HEK293 (cell line): ENCODE results near the gene HEYL.

Experiments used
- CTCF ChIA-PET: fragments of 350-600 bp; formaldehyde crosslinking; extraction: SDS; loops from one replicate; lab custom pipeline; 2021; ENCODE audit warnings: antibody characterized with exemption; lab: Yijun Ruan, JAX
- POLR2A ChIA-PET: fragments of 300-600 bp; formaldehyde crosslinking; extraction: SDS; loops from one replicate; lab custom pipeline; 2020; ENCODE audit warnings: antibody characterized with exemption, inconsistent platforms; lab: Yijun Ruan, JAX
- H3K27ac ChIP-seq: fragments of 200-500 bp; sonication (Bioruptor generic); 2 replicates; pipeline ENCODE4 v1.5.1; 2014; ENCODE audit warnings: low read depth, low read length, control low read depth, inconsistent platforms; ENCODE audit errors: extremely low read depth
- H3K36me3 ChIP-seq, 2 experiments: fragments of 200-500 bp in 1 of 2; sonication (Bioruptor generic) in 1 of 2; 1 replicate in 1 of 2; 2 replicates in 1 of 2; pipeline ENCODE4 v1.5.1; 2014 to 2017; ENCODE audit warnings: inconsistent platforms in 2 of 2, low read length in 2 of 2; ENCODE audit not compliant: control insufficient read depth in 2 of 2, insufficient read depth in 1 of 2
- H3K4me1 ChIP-seq: fragments of 200-500 bp; sonication (Bioruptor generic); 2 replicates; pipeline ENCODE4 v1.5.1; 2014; ENCODE audit warnings: mild to moderate bottlenecking, low read length, inconsistent platforms; ENCODE audit not compliant: control insufficient read depth, insufficient read depth
- H3K4me3 ChIP-seq: 2 replicates; pipeline ENCODE4 v1.5.1; 2011; ENCODE audit warnings: low read depth, mild to moderate bottlenecking, control low read depth, low read length, moderate library complexity
- H3K9me3 ChIP-seq: fragments of 200-500 bp; sonication (Bioruptor generic); 2 replicates; pipeline ENCODE4 v1.5.1; 2014; ENCODE audit warnings: low read depth, low read length, inconsistent platforms; ENCODE audit not compliant: control insufficient read depth, insufficient read depth
- BCL11A ChIP-seq: fragments of 450-650 bp; formaldehyde crosslinking; IDR thresholded peaks from 2 replicates; pipeline ENCODE4 v1.5.1; 2016; ENCODE audit warnings: low read depth, missing biosample characterization, missing genetic modification characterization
- HOXA7 ChIP-seq: sonication (generic); formaldehyde crosslinking; IDR thresholded peaks from 2 replicates; pipeline ENCODE4 v1.8.1; 2022; ENCODE audit warnings: missing genetic modification reagents, borderline replicate concordance
- KLF10 ChIP-seq: fragments of 450-650 bp; IDR thresholded peaks from 2 replicates; pipeline ENCODE4 v1.5.1; 2018; ENCODE audit warnings: missing biosample characterization, mild to moderate bottlenecking, missing genetic modification characterization
- KLF9 ChIP-seq: fragments of 450-650 bp; formaldehyde crosslinking; IDR thresholded peaks from 2 replicates; pipeline ENCODE4 v1.5.1; 2016; ENCODE audit warnings: missing biosample characterization, missing genetic modification characterization, low read depth
- OSR2 ChIP-seq: fragments of 450-650 bp; formaldehyde crosslinking; IDR thresholded peaks from 2 replicates; pipeline ENCODE4 v1.5.1; 2016; ENCODE audit warnings: missing biosample characterization, missing genetic modification characterization
- PRDM1 ChIP-seq: fragments of 450-650 bp; formaldehyde crosslinking; IDR thresholded peaks from 2 replicates; pipeline ENCODE4; 2016; ENCODE audit warnings: missing biosample characterization, missing genetic modification characterization
- ZNF121 ChIP-seq: fragments of 450-650 bp; formaldehyde crosslinking; IDR thresholded peaks from 2 replicates; pipeline ENCODE4 v1.5.1; 2016; ENCODE audit warnings: missing biosample characterization, missing genetic modification characterization
- ZNF155 ChIP-seq: fragments of 450-650 bp; formaldehyde crosslinking; IDR thresholded peaks from 2 replicates; pipeline ENCODE4 v1.5.1; 2016; ENCODE audit warnings: missing biosample characterization, missing genetic modification characterization
- ZNF157 ChIP-seq: fragments of 450-650 bp; formaldehyde crosslinking; IDR thresholded peaks from 2 replicates; pipeline ENCODE4 v1.5.1; 2016; ENCODE audit warnings: missing biosample characterization, missing genetic modification characterization
- ZNF169 ChIP-seq: fragments of 450-650 bp; formaldehyde crosslinking; IDR thresholded peaks from 2 replicates; pipeline ENCODE4 v1.5.1; 2016; ENCODE audit warnings: missing biosample characterization, missing genetic modification characterization
- ZNF19 ChIP-seq: fragments of 450-650 bp; formaldehyde crosslinking; IDR thresholded peaks from 2 replicates; pipeline ENCODE4; 2016; ENCODE audit warnings: missing biosample characterization, missing genetic modification characterization, low read depth
- ZNF221 ChIP-seq: fragments of 450-650 bp; formaldehyde crosslinking; IDR thresholded peaks from 2 replicates; pipeline ENCODE4 v1.5.1; 2017; ENCODE audit warnings: missing biosample characterization, missing genetic modification characterization, borderline replicate concordance
- ZNF423 ChIP-seq: fragments of 450-650 bp; formaldehyde crosslinking; IDR thresholded peaks from 2 replicates; pipeline ENCODE4 v1.5.1; 2016; ENCODE audit warnings: missing biosample characterization, missing genetic modification characterization
- ZNF48 ChIP-seq: fragments of 450-650 bp; formaldehyde crosslinking; IDR thresholded peaks from 2 replicates; pipeline ENCODE4 v1.5.1; 2016; ENCODE audit warnings: missing biosample characterization, missing genetic modification characterization
- ZNF510 ChIP-seq: fragments of 450-650 bp; formaldehyde crosslinking; IDR thresholded peaks from 2 replicates; pipeline ENCODE4 v1.5.1; 2018; ENCODE audit warnings: mild to moderate bottlenecking, missing genetic modification characterization, missing biosample characterization; ENCODE audit not compliant: insufficient replicate concordance
- ZNF521 ChIP-seq: fragments of 450-650 bp; formaldehyde crosslinking; IDR thresholded peaks from 2 replicates; pipeline ENCODE4 v1.5.1; 2017; ENCODE audit warnings: missing biosample characterization, mild to moderate bottlenecking, missing genetic modification characterization
- ZNF596 ChIP-seq: fragments of 450-650 bp; IDR thresholded peaks from 2 replicates; pipeline ENCODE4 v1.5.0; 2018; ENCODE audit warnings: missing biosample characterization, mild to moderate bottlenecking, missing genetic modification characterization, moderate library complexity
- ZNF610 ChIP-seq: fragments of 450-650 bp; formaldehyde crosslinking; IDR thresholded peaks from 2 replicates; pipeline ENCODE4 v1.5.1; 2016; ENCODE audit warnings: missing biosample characterization, missing genetic modification characterization, borderline replicate concordance
- ZNF623 ChIP-seq: fragments of 450-650 bp; formaldehyde crosslinking; IDR thresholded peaks from 2 replicates; pipeline ENCODE4 v1.5.1; 2016; ENCODE audit warnings: missing biosample characterization, missing genetic modification characterization
- ZNF658 ChIP-seq: fragments of 450-650 bp; formaldehyde crosslinking; IDR thresholded peaks from 2 replicates; pipeline ENCODE4; 2016; ENCODE audit warnings: missing biosample characterization, missing genetic modification characterization
- ZNF701 ChIP-seq: fragments of 450-650 bp; formaldehyde crosslinking; IDR thresholded peaks from 2 replicates; pipeline ENCODE4 v1.5.1; 2016; ENCODE audit warnings: missing biosample characterization, missing genetic modification characterization
- ZNF777 ChIP-seq: fragments of 450-650 bp; formaldehyde crosslinking; IDR thresholded peaks from 2 replicates; pipeline ENCODE4 v1.5.1; 2017; ENCODE audit warnings: missing biosample characterization, missing genetic modification characterization, borderline replicate concordance
- ZSCAN23 ChIP-seq: fragments of 450-650 bp; formaldehyde crosslinking; IDR thresholded peaks from 2 replicates; pipeline ENCODE4 v1.5.1; 2016; ENCODE audit warnings: missing biosample characterization, missing genetic modification characterization
- TF ChIP-seq, protein P1 (sequence below): fragments of 450-650 bp; formaldehyde crosslinking; IDR thresholded peaks from 2 replicates; pipeline ENCODE4 v1.5.1; 2016; ENCODE audit warnings: missing biosample characterization, missing genetic modification characterization
- TF ChIP-seq, protein P2 (sequence below): fragments of 450-650 bp; formaldehyde crosslinking; IDR thresholded peaks from 2 replicates; pipeline ENCODE4 v1.5.1; 2016; ENCODE audit warnings: missing biosample characterization, missing genetic modification characterization
- TF ChIP-seq, protein P3 (sequence below): fragments of 450-650 bp; formaldehyde crosslinking; IDR thresholded peaks from 2 replicates; pipeline ENCODE4 v1.5.1; 2016; ENCODE audit warnings: missing biosample characterization, missing genetic modification characterization, borderline replicate concordance
- TF ChIP-seq, protein P4 (sequence below): fragments of 450-650 bp; formaldehyde crosslinking; IDR thresholded peaks from 2 replicates; pipeline ENCODE4 v1.5.1; 2017; ENCODE audit warnings: missing biosample characterization, missing genetic modification characterization
- TF ChIP-seq, protein P5 (sequence below): fragments of 450-650 bp; formaldehyde crosslinking; IDR thresholded peaks from 2 replicates; pipeline ENCODE4 v1.5.1; 2016; ENCODE audit warnings: missing biosample characterization, missing genetic modification characterization

Gene HEYL

DNA sequence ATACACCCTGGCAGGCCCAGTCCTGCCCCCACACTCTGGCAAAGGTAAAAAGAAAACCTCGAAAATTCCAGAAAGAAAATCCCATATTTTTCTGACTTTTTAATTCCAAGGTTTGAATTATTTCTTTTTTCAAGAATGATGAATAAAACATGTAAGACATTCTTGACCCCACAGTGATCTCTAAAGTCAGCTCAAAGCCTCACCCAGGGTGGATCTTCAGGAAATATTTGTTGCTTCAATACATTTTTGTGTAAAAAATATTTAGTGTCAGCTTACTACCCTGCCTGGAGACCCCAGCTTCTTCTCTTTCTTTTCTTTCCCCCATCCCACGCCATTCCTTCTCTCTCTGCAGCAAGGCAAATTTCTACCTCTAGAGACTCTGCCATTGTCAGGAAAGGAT, 39.4 kb upstream of the HEYL start (continued):
- TF ChIP-seq ZNF423 (tag by site-specific recombination) (no peak), ZNF121 (tag by site-specific recombination) (no peak), PRDM1 (tag by site-specific recombination) (no peak), ZNF221 (tag by site-specific recombination) (no peak), ZNF623 (no peak), KLF9 (tag by site-specific recombination) (no peak), BCL11A (no peak), HOXA7 (CRISPR knock-in tag) (no peak), ZNF521 (tag by site-specific recombination) (no peak)
- TF ChIP-seq, protein P1, sequence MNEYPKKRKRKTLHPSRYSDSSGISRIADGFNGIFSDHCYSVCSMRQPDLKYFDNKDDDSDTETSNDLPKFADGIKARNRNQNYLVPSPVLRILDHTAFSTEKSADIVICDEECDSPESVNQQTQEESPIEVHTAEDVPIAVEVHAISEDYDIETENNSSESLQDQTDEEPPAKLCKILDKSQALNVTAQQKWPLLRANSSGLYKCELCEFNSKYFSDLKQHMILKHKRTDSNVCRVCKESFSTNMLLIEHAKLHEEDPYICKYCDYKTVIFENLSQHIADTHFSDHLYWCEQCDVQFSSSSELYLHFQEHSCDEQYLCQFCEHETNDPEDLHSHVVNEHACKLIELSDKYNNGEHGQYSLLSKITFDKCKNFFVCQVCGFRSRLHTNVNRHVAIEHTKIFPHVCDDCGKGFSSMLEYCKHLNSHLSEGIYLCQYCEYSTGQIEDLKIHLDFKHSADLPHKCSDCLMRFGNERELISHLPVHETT (tag by site-specific recombination): no peak
- TF ChIP-seq, protein P2, sequence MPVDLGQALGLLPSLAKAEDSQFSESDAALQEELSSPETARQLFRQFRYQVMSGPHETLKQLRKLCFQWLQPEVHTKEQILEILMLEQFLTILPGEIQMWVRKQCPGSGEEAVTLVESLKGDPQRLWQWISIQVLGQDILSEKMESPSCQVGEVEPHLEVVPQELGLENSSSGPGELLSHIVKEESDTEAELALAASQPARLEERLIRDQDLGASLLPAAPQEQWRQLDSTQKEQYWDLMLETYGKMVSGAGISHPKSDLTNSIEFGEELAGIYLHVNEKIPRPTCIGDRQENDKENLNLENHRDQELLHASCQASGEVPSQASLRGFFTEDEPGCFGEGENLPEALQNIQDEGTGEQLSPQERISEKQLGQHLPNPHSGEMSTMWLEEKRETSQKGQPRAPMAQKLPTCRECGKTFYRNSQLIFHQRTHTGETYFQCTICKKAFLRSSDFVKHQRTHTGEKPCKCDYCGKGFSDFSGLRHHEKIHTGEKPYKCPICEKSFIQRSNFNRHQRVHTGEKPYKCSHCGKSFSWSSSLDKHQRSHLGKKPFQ (tag by site-specific recombination): no peak

DNA sequence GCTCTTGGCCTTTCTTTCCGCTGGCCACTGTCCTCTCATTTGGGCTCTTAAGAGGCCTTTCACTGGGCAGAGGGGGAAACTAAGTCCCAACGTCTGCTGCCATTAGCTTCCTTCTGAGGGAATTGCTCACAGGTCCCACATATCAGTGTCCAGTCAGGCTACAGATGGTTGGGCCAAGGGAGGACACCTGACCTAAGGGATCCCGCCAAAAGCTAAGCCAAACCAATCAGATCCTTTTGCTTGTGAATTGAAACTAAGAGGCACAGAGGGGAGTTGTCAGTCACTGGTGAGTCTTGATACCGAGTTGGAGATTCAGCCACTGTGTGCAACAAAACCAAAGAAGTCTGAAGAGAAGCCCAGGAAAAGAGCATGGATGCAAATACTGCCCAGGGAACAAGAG, 38.2 kb upstream of the HEYL start:
- H3K9me3 ChIP-seq: no peaks in the 10 kb centered on the region
- H3K4me3 ChIP-seq: no peak overlapping the region
- no peaks in the 10 kb centered on the region for H3K36me3 ChIP-seq
- no peak overlapping the region for H3K27ac ChIP-seq
- ChIA-PET POLR2A (no interaction called here), CTCF (interaction anchor here (2.1 kb wide), 1 partner anchor 19 kb away, joined by 9 read pairs; no protein-coding TSS in a partner anchor)
- TF ChIP-seq KLF10: no peak
- TF ChIP-seq, protein P3, sequence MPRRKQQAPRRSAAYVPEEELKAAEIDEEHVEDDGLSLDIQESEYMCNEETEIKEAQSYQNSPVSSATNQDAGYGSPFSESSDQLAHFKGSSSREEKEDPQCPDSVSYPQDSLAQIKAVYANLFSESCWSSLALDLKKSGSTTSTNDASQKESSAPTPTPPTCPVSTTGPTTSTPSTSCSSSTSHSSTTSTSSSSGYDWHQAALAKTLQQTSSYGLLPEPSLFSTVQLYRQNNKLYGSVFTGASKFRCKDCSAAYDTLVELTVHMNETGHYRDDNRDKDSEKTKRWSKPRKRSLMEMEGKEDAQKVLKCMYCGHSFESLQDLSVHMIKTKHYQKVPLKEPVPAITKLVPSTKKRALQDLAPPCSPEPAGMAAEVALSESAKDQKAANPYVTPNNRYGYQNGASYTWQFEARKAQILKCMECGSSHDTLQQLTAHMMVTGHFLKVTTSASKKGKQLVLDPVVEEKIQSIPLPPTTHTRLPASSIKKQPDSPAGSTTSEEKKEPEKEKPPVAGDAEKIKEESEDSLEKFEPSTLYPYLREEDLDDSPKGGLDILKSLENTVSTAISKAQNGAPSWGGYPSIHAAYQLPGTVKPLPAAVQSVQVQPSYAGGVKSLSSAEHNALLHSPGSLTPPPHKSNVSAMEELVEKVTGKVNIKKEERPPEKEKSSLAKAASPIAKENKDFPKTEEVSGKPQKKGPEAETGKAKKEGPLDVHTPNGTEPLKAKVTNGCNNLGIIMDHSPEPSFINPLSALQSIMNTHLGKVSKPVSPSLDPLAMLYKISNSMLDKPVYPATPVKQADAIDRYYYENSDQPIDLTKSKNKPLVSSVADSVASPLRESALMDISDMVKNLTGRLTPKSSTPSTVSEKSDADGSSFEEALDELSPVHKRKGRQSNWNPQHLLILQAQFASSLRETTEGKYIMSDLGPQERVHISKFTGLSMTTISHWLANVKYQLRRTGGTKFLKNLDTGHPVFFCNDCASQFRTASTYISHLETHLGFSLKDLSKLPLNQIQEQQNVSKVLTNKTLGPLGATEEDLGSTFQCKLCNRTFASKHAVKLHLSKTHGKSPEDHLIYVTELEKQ (tag by site-specific recombination): no peak
- no peak for TF ChIP-seq ZNF155 (tag by site-specific recombination)
- no peak for TF ChIP-seq ZNF510 (tag by site-specific recombination)
- no peak for TF ChIP-seq ZSCAN23
- no peak for TF ChIP-seq ZNF221 (tag by site-specific recombination)
- no peak for TF ChIP-seq ZNF701 (tag by site-specific recombination)
- TF ChIP-seq ZNF610 (tag by site-specific recombination): no peak
- no peak for TF ChIP-seq BCL11A
- TF ChIP-seq ZNF169 (tag by site-specific recombination): no peak
- no peak for TF ChIP-seq OSR2 (tag by site-specific recombination)
- TF ChIP-seq, protein P4, sequence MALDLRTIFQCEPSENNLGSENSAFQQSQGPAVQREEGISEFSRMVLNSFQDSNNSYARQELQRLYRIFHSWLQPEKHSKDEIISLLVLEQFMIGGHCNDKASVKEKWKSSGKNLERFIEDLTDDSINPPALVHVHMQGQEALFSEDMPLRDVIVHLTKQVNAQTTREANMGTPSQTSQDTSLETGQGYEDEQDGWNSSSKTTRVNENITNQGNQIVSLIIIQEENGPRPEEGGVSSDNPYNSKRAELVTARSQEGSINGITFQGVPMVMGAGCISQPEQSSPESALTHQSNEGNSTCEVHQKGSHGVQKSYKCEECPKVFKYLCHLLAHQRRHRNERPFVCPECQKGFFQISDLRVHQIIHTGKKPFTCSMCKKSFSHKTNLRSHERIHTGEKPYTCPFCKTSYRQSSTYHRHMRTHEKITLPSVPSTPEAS (tag by site-specific recombination): no peak
- no peak for TF ChIP-seq ZNF48
- TF ChIP-seq ZNF596 (tag by site-specific recombination): no peak
- TF ChIP-seq ZNF19 (tag by site-specific recombination): no peak
- TF ChIP-seq ZNF658 (tag by site-specific recombination): no peak
- TF ChIP-seq, protein P5, sequence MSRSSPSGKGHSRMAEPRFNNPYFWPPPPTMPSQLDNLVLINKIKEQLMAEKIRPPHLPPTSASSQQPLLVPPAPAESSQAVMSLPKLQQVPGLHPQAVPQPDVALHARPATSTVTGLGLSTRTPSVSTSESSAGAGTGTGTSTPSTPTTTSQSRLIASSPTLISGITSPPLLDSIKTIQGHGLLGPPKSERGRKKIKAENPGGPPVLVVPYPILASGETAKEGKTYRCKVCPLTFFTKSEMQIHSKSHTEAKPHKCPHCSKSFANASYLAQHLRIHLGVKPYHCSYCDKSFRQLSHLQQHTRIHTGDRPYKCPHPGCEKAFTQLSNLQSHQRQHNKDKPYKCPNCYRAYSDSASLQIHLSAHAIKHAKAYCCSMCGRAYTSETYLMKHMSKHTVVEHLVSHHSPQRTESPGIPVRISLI (tag by site-specific recombination): no peak
- no peak for TF ChIP-seq ZNF777 (tag by site-specific recombination)
- no peak for TF ChIP-seq ZNF157 (tag by site-specific recombination)
- no peaks in the 10 kb centered on the region for H3K4me1 ChIP-seq
